ENCODE data around the gene MOCS3. TPM values are rescaled to one million over a fixed set of nuclear protein-coding genes. Genes with fewer than 3 reads are reported as not detected.

MOCS3 gene
- total and polyA plus RNA-seq, 2 of the 13 experiments (the other 11 are each of a cell fraction or from before 2014, with no cell fraction given): 3.7 to 8.4 TPM

- Histone ChIP-seq H3K36me3 (replicated peaks in 1 of 2; ENCODE audit: control insufficient read depth in 1 of 2, insufficient read depth in 2 of 2, low read length in 2 of 2) (no peaks in the 10 kb centered on the region), H2AFZ (ENCODE audit: low read length) (no peak overlapping the region), H3K27ac (ENCODE audit: extremely low read length, insufficient read depth, low read length) (no peak overlapping the region), H3K79me2 (ENCODE audit: insufficient read depth, low read length) (no peaks in the 10 kb centered on the region), H3K9ac (ENCODE audit: insufficient read depth, low read depth, low read length) (no peak overlapping the region), H3K9me3 (ENCODE audit: low read length) (no peaks in the 10 kb centered on the region), H4K20me1 (ENCODE audit: insufficient read depth, low read length) (peaks cover 3% of the 10 kb centered on the region; the same call in 1 of the 2 replicates), H3K4me1 (ENCODE audit: insufficient read depth, low read length) (peaks cover 8% of the 10 kb centered on the region; the same call in 1 of the 2 replicates), H3K4me2 (ENCODE audit: low read depth, low read length) (peak overlapping the region; percentile 47), H3K4me3 (replicated peaks in 1 of 3; ENCODE audit: insufficient read depth in 1 of 3, low read depth in 2 of 3, low read length in 3 of 3) (peak overlapping the region in 1 of 3 experiments; percentile 14; a peak in 1 of 6 replicates), H3K27me3 (ENCODE audit: control insufficient read depth in 1 of 2, insufficient read depth in 2 of 2, low read length in 2 of 2) (peaks cover 0 to 23% of the 10 kb centered on the region in 2 experiments; a peak in 4 of 5 replicates)
- BruUV-seq (replicated peaks): no TSS peak
- FAIRE-seq (peak; percentile 98), DNase-seq (ENCODE audit: low spot score) (peak; percentile 89), ATAC-seq (peak; percentile 97)
- intact Hi-C loops (cut with micrococcal nuclease; ENCODE audit: unreplicated experiment): no loop called here
- ChIA-PET POLR2A (interaction anchor here (0.6 to 1.5 kb wide), 3 partner anchors 62 to 333 kb away, joined by 3 to 5 read pairs (median 4); partner anchors contain the start of gene ADNP), CTCF (ENCODE audit: low intra/inter-chr PET ratio, low total read pairs) (interaction anchor here (1.5 kb wide), 1 partner anchor 314 kb away, joined by 11 read pairs; no protein-coding TSS in a partner anchor)
- 21% methylated on average over 13 of the region's 13 CpGs for WGBS (ENCODE audit: low lambda C conversion rate)
- in situ Hi-C loops (cut with HindIII; ENCODE audit: extremely low pct_ligation_motif_present, low pct_unique_long_range_greater_than_20kb): loop anchor here (25.0 kb wide), 2 partner anchors 594 to 1094 kb away; no protein-coding TSS in a partner anchor
- peak; percentile 54; the same call in 1 of the 2 replicates for TF ChIP-seq HOMEZ (CRISPR knock-in tag; IDR thresholded peaks at IDR 0.05; ENCODE audit: low read depth)
- no peak for TF ChIP-seq MLXIP (CRISPR knock-in tag; IDR thresholded peaks at IDR 0.05; ENCODE audit: borderline replicate concordance)
- TF ChIP-seq ZNF354B (CRISPR knock-in tag; IDR thresholded peaks at IDR 0.05): no peak
- no peak for TF ChIP-seq HBP1 (CRISPR knock-in tag; IDR thresholded peaks at IDR 0.05; ENCODE audit: low read depth)
- TF ChIP-seq AKAP8 (CRISPR knock-in tag; IDR thresholded peaks at IDR 0.05): no peak
- no peak for TF ChIP-seq PCBP2 (optimal IDR thresholded peaks at IDR 0.05; ENCODE audit: low read depth, low read length, poor library complexity, severe bottlenecking)
- no peak for TF ChIP-seq ZNF20 (CRISPR knock-in tag; IDR thresholded peaks at IDR 0.05)
- no peak for TF ChIP-seq TP53 (CRISPR knock-in tag; conservative IDR thresholded peaks at IDR 0.05)
- TF ChIP-seq PTBP1 (IDR thresholded peaks at IDR 0.05; ENCODE audit: low read depth, low read length, poor library complexity, severe bottlenecking): no peak
- TF ChIP-seq ZMYM3 (CRISPR knock-in tag; IDR thresholded peaks at IDR 0.05): 0 out of 2 replicates have a peak, but pooled peaks have one; percentile 30
- TF ChIP-seq NFIC (IDR thresholded peaks at IDR 0.05; ENCODE audit: low read length): no peak
- TF ChIP-seq MTF2 (CRISPR knock-in tag; IDR thresholded peaks at IDR 0.05; ENCODE audit: borderline replicate concordance): no peak
- no peak for TF ChIP-seq SRF (IDR thresholded peaks at IDR 0.05; ENCODE audit: low read depth, low read length)
- TF ChIP-seq XRCC5 (optimal IDR thresholded peaks at IDR 0.05; ENCODE audit: low read length): peak; percentile 78
- TF ChIP-seq YY1 (IDR thresholded peaks at IDR 0.05; ENCODE audit: insufficient read depth, insufficient replicate concordance, low read depth, low read length): no peak
- TF ChIP-seq HNRNPUL1 (IDR thresholded peaks at IDR 0.05; ENCODE audit: low read depth, low read length): no peak
- no peak for TF ChIP-seq ZNF713 (CRISPR knock-in tag; IDR thresholded peaks at IDR 0.05)
- TF ChIP-seq MXI1 (IDR thresholded peaks at IDR 0.05; ENCODE audit: borderline replicate concordance, low read depth, low read length): 0 out of 3 replicates have a peak, but pooled peaks have one; percentile 30
These were observed 34.3 kb downstream of the MOCS3 start for GRCh38 chr20:50992733-50993457.

Data from HepG2 (cell line).